ENCODE measurements around the gene SOX13. TPM values are rescaled to one million over a fixed set of nuclear protein-coding genes. Genes with fewer than 3 reads are reported as not detected.

The SOX13 gene
- 0.23 TPM in 1 of 2 replicates, not detected in the other for total RNA-seq

GRCh38 chr1:204072931-204073836, at the start of gene SOX13:
Gene SOX13 (plus strand): TSS chr1:204073115. CDS start chr1:204112916, 39,801 bp downstream.
- H3K36me3 Mint-ChIP-seq (ENCODE audit: low read depth) = no peaks in the 10 kb centered on the region
- H3K4me1 Mint-ChIP-seq (ENCODE audit: low read depth) = peaks cover 5% of the 10 kb centered on the region
- H3K9me3 Mint-ChIP-seq = no peaks in the 10 kb centered on the region
- intact Hi-C loops (cut with micrococcal nuclease) = no loop called here
- H3K27me3 Mint-ChIP-seq (ENCODE audit: insufficient read depth) = peaks cover 75% of the 10 kb centered on the region
- H3K27ac Mint-ChIP-seq = no peak within 1 kb of the TSS
- DNase-seq (ENCODE audit: low spot score) = no peak
- H3K4me3 Mint-ChIP-seq = peak within 1 kb of the TSS; percentile 78

- no peaks in the 10 kb centered on the region for H3K36me3 Mint-ChIP-seq (ENCODE audit: low read depth)
- H3K27ac Mint-ChIP-seq = no peak overlapping the region
- no peaks in the 10 kb centered on the region for H3K4me1 Mint-ChIP-seq (ENCODE audit: low read depth)
- no peak for DNase-seq (ENCODE audit: low spot score)
- no peak overlapping the region for H3K4me3 Mint-ChIP-seq
- H3K27me3 Mint-ChIP-seq (ENCODE audit: insufficient read depth) = peaks cover 12% of the 10 kb centered on the region
- H3K9me3 Mint-ChIP-seq = no peaks in the 10 kb centered on the region
- intact Hi-C loops (cut with micrococcal nuclease) = no loop called here
Measured at GRCh38 chr1:204025917-204026707, 46.8 kb upstream of the SOX13 start.

GRCh38 chr1:204027446-204027845, 45.5 kb upstream of the SOX13 start:
- no peak overlapping the region for H3K4me3 Mint-ChIP-seq
- peaks cover 16% of the 10 kb centered on the region for H3K27me3 Mint-ChIP-seq (ENCODE audit: insufficient read depth)
- intact Hi-C loops (cut with micrococcal nuclease) = no loop called here
- H3K36me3 Mint-ChIP-seq (ENCODE audit: low read depth) = no peaks in the 10 kb centered on the region
- H3K27ac Mint-ChIP-seq = no peak overlapping the region
- no peaks in the 10 kb centered on the region for H3K9me3 Mint-ChIP-seq
- H3K4me1 Mint-ChIP-seq (ENCODE audit: low read depth) = no peaks in the 10 kb centered on the region
- DNase-seq (ENCODE audit: low spot score) = no peak

GRCh38 chr1:204029016-204029415, 43.9 kb upstream of the SOX13 start:
- DNase-seq (ENCODE audit: low spot score) = no peak
- Mint-ChIP-seq H3K9me3 (no peaks in the 10 kb centered on the region), H3K36me3 (ENCODE audit: low read depth) (no peaks in the 10 kb centered on the region), H3K4me3 (no peak overlapping the region), H3K27me3 (ENCODE audit: insufficient read depth) (peaks cover 21% of the 10 kb centered on the region), H3K27ac (no peak overlapping the region), H3K4me1 (ENCODE audit: low read depth) (no peaks in the 10 kb centered on the region)
- intact Hi-C loops (cut with micrococcal nuclease) = no loop called here

GRCh38 chr1:204031098-204031710, 41.7 kb upstream of the SOX13 start:
- intact Hi-C loops (cut with micrococcal nuclease) = no loop called here
- no peaks in the 10 kb centered on the region for H3K4me1 Mint-ChIP-seq (ENCODE audit: low read depth)
- no peak for DNase-seq (ENCODE audit: low spot score)
- H3K9me3 Mint-ChIP-seq = no peaks in the 10 kb centered on the region
- no peak overlapping the region for H3K4me3 Mint-ChIP-seq
- no peaks in the 10 kb centered on the region for H3K36me3 Mint-ChIP-seq (ENCODE audit: low read depth)
- peaks cover 14% of the 10 kb centered on the region for H3K27me3 Mint-ChIP-seq (ENCODE audit: insufficient read depth)
- no peak overlapping the region for H3K27ac Mint-ChIP-seq

GRCh38 chr1:204032642-204033235, 40.2 kb upstream of the SOX13 start:
- Mint-ChIP-seq H3K4me3 (no peak overlapping the region), H3K27ac (no peak overlapping the region), H3K9me3 (no peaks in the 10 kb centered on the region), H3K4me1 (ENCODE audit: low read depth) (no peaks in the 10 kb centered on the region), H3K36me3 (ENCODE audit: low read depth) (no peaks in the 10 kb centered on the region), H3K27me3 (ENCODE audit: insufficient read depth) (peaks cover 9% of the 10 kb centered on the region)
- intact Hi-C loops (cut with micrococcal nuclease) = no loop called here
- DNase-seq (ENCODE audit: low spot score) = no peak

- Mint-ChIP-seq H3K27me3 (ENCODE audit: insufficient read depth) (peaks cover 9% of the 10 kb centered on the region), H3K4me3 (no peak overlapping the region), H3K9me3 (no peaks in the 10 kb centered on the region), H3K27ac (no peak overlapping the region), H3K36me3 (ENCODE audit: low read depth) (no peaks in the 10 kb centered on the region), H3K4me1 (ENCODE audit: low read depth) (no peaks in the 10 kb centered on the region)
- DNase-seq (ENCODE audit: low spot score) = no peak
- intact Hi-C loops (cut with micrococcal nuclease) = no loop called here
Measured at GRCh38 chr1:204033306-204033705, 39.6 kb upstream of the SOX13 start.

GRCh38 chr1:204036882-204037655, 35.8 kb upstream of the SOX13 start:
- H3K4me1 Mint-ChIP-seq (ENCODE audit: low read depth) = no peaks in the 10 kb centered on the region
- H3K4me3 Mint-ChIP-seq = no peak overlapping the region
- H3K27ac Mint-ChIP-seq = no peak overlapping the region
- DNase-seq (ENCODE audit: low spot score) = no peak
- no peaks in the 10 kb centered on the region for H3K9me3 Mint-ChIP-seq
- H3K27me3 Mint-ChIP-seq (ENCODE audit: insufficient read depth) = peaks cover 5% of the 10 kb centered on the region
- intact Hi-C loops (cut with micrococcal nuclease) = no loop called here
- H3K36me3 Mint-ChIP-seq (ENCODE audit: low read depth) = no peaks in the 10 kb centered on the region

- Mint-ChIP-seq H3K4me3 (no peak overlapping the region), H3K27ac (no peak overlapping the region), H3K4me1 (ENCODE audit: low read depth) (no peaks in the 10 kb centered on the region), H3K27me3 (ENCODE audit: insufficient read depth) (no peaks in the 10 kb centered on the region), H3K36me3 (ENCODE audit: low read depth) (no peaks in the 10 kb centered on the region), H3K9me3 (no peaks in the 10 kb centered on the region)
- intact Hi-C loops (cut with micrococcal nuclease) = no loop called here
- no peak for DNase-seq (ENCODE audit: low spot score)
Measured at GRCh38 chr1:204041232-204041767, 31.6 kb upstream of the SOX13 start.

GRCh38 chr1:204041803-204042505, 31.0 kb upstream of the SOX13 start:
- Mint-ChIP-seq H3K4me1 (ENCODE audit: low read depth) (no peaks in the 10 kb centered on the region), H3K36me3 (ENCODE audit: low read depth) (no peaks in the 10 kb centered on the region), H3K27me3 (ENCODE audit: insufficient read depth) (no peaks in the 10 kb centered on the region), H3K9me3 (no peaks in the 10 kb centered on the region), H3K27ac (no peak overlapping the region), H3K4me3 (no peak overlapping the region)
- intact Hi-C loops (cut with micrococcal nuclease) = no loop called here
- DNase-seq (ENCODE audit: low spot score) = no peak

- no peaks in the 10 kb centered on the region for H3K4me1 Mint-ChIP-seq (ENCODE audit: low read depth)
- no peak for DNase-seq (ENCODE audit: low spot score)
- H3K27me3 Mint-ChIP-seq (ENCODE audit: insufficient read depth) = peaks cover under 1% of the 10 kb centered on the region
- no peak overlapping the region for H3K27ac Mint-ChIP-seq
- no peak overlapping the region for H3K4me3 Mint-ChIP-seq
- intact Hi-C loops (cut with micrococcal nuclease) = no loop called here
- no peaks in the 10 kb centered on the region for H3K36me3 Mint-ChIP-seq (ENCODE audit: low read depth)
- H3K9me3 Mint-ChIP-seq = no peaks in the 10 kb centered on the region
Measured at GRCh38 chr1:204042516-204042915, 30.4 kb upstream of the SOX13 start.
